CD8-positive, alpha-beta memory T cell (primary cell): ENCODE data around the gene NUTM2E. TPM values are rescaled to one million over a fixed set of nuclear protein-coding genes. Genes with fewer than 3 reads are reported as not detected.
A peak's percentile ranks its signal among the peaks of the same experiment; 100 is the strongest.
"Not testable (repeated sequence)": the region's sequence is repeated elsewhere in the genome, so short reads cannot be mapped to it uniquely, and the experiment has no call there.

Experiments used
- CTCF ChIA-PET: fragments of 350-600 bp; sonication (Branson Sonifier 250); formaldehyde crosslinking; loops from one replicate; lab custom pipeline; 2021; ENCODE audit warnings: antibody characterized with exemption; lab: Charles Lee
- POLR2A ChIA-PET: fragments of 350-600 bp; sonication (Branson Sonifier 250); formaldehyde crosslinking; loops from one replicate; lab custom pipeline; 2021; ENCODE audit warnings: antibody characterized with exemption; lab: Charles Lee
- DNase-seq, 5 donors: peaks; one replicate each; pipeline versions ENCODE4 v3.0.0 to v3.0.0-alpha.2; 2020 to 2022; ENCODE audit warnings: mixed read lengths in 1 of 5
- H3K27ac ChIP-seq: one replicate; pipeline ENCODE4 v1.7.0; 2013; ENCODE audit warnings: low read depth, mild to moderate bottlenecking, low read length, moderate library complexity
- H3K27me3 ChIP-seq: 2 replicates; pipeline ENCODE4 v1.7.0; 2013; ENCODE audit warnings: low read length, mild to moderate bottlenecking; ENCODE audit not compliant: insufficient read depth, poor library complexity, severe bottlenecking
- H3K36me3 ChIP-seq: 2 replicates; pipeline ENCODE4 v1.7.0; 2013; ENCODE audit warnings: mild to moderate bottlenecking, low read length, moderate library complexity; ENCODE audit not compliant: insufficient read depth
- H3K4me1 ChIP-seq: 2 replicates; pipeline ENCODE4 v1.7.0; 2013; ENCODE audit warnings: mild to moderate bottlenecking, low read length, moderate library complexity; ENCODE audit not compliant: insufficient read depth
- H3K4me3 ChIP-seq: 2 replicates; pipeline ENCODE4 v1.7.0; 2013; ENCODE audit warnings: mild to moderate bottlenecking, low read length
- H3K9me3 ChIP-seq: 2 replicates; pipeline ENCODE4 v1.7.0; 2013; ENCODE audit warnings: mild to moderate bottlenecking, low read length
- H3K27ac Mint-ChIP-seq, 8 donors: one replicate each; pipeline ENCODE4 v1.8.0; 2020 to 2021; ENCODE audit warnings: mixed read lengths in 8 of 8, mild to moderate bottlenecking in 6 of 8, inconsistent platforms in 3 of 8, moderate library complexity in 3 of 8
- H3K27me3 Mint-ChIP-seq, 2 donors: one replicate each; pipeline ENCODE4 v1.8.0; 2020 to 2021; ENCODE audit warnings: mixed read lengths in 2 of 2, mild to moderate bottlenecking in 1 of 2, moderate library complexity in 1 of 2
- H3K36me3 Mint-ChIP-seq, 3 donors: one replicate each; pipeline ENCODE4 v1.8.0; 2020 to 2021; ENCODE audit warnings: mixed read lengths in 3 of 3, inconsistent platforms in 1 of 3, mild to moderate bottlenecking in 1 of 3
- H3K4me1 Mint-ChIP-seq, 3 donors: one replicate each; pipeline ENCODE4 v1.8.0; 2020 to 2021; ENCODE audit warnings: mixed read lengths in 3 of 3, inconsistent platforms in 1 of 3, mild to moderate bottlenecking in 1 of 3
- H3K4me3 Mint-ChIP-seq, 7 donors: one replicate each; pipeline ENCODE4 v1.8.0; 2020 to 2021; ENCODE audit warnings: mixed read lengths in 7 of 7, mild to moderate bottlenecking in 6 of 7, moderate library complexity in 4 of 7, inconsistent platforms in 2 of 7
- H3K9me3 Mint-ChIP-seq, 5 donors: one replicate each; pipeline ENCODE4 v1.8.0; 2020 to 2022; ENCODE audit warnings: mixed read lengths in 5 of 5, mild to moderate bottlenecking in 3 of 5, moderate library complexity in 2 of 5, inconsistent platforms in 1 of 5
- polyA plus RNA-seq: library from polyadenylated mRNA; unstranded; fragments of 300-500 nt; fragmentation: Illumina TruSeq; gene quantifications from one replicate; pipeline ENCODE4 v1.2.3, GENCODE V29; 2021
- total RNA-seq, 2 experiments: library from RNA; stranded (reverse); gene quantifications; one replicate each; pipeline ENCODE4 v1.2.3, GENCODE V29; 2021

NUTM2E gene
- total and polyA plus RNA-seq, 3 experiments from 2014 or later, result 0.11 to 0.20 TPM; not detected in 1

- H3K27ac ChIP-seq, CTCF ChIA-PET, H3K36me3 Mint-ChIP-seq, H3K4me1 Mint-ChIP-seq, H3K4me1 ChIP-seq, H3K27ac Mint-ChIP-seq, H3K27me3 ChIP-seq, H3K4me3 ChIP-seq, POLR2A ChIA-PET, H3K9me3 ChIP-seq, H3K4me3 Mint-ChIP-seq, H3K36me3 ChIP-seq, H3K27me3 Mint-ChIP-seq, DNase-seq: not testable (repeated sequence)
- H3K9me3 Mint-ChIP-seq, result peaks cover 0 to 11% (median 7%) of the 10 kb centered on the region in 5 donors
These were observed 10.4 kb downstream of the NUTM2E start for GRCh38 chr10:79836891-79837290.

GRCh38 chr10:79838441-79838840, 11.9 kb downstream of the NUTM2E start:
- H3K9me3 ChIP-seq, H3K27ac Mint-ChIP-seq, H3K4me3 Mint-ChIP-seq, CTCF ChIA-PET, H3K36me3 ChIP-seq, H3K27me3 ChIP-seq, POLR2A ChIA-PET, H3K4me3 ChIP-seq, H3K27me3 Mint-ChIP-seq, H3K36me3 Mint-ChIP-seq, H3K4me1 ChIP-seq, H3K9me3 Mint-ChIP-seq, H3K4me1 Mint-ChIP-seq, DNase-seq, H3K27ac ChIP-seq: not testable (repeated sequence)

GRCh38 chr10:79853191-79853854, 26.8 kb downstream of the NUTM2E start:
- H3K36me3 Mint-ChIP-seq, POLR2A ChIA-PET, H3K4me3 ChIP-seq, H3K4me3 Mint-ChIP-seq, H3K4me1 Mint-ChIP-seq, CTCF ChIA-PET, H3K9me3 Mint-ChIP-seq, H3K9me3 ChIP-seq, H3K4me1 ChIP-seq, H3K27ac Mint-ChIP-seq, H3K27ac ChIP-seq, H3K27me3 ChIP-seq, DNase-seq, H3K27me3 Mint-ChIP-seq, H3K36me3 ChIP-seq: not testable (repeated sequence)

GRCh38 chr10:79862269-79862668, 35.7 kb downstream of the NUTM2E start:
- H3K36me3 Mint-ChIP-seq, CTCF ChIA-PET, H3K4me3 Mint-ChIP-seq, H3K27me3 ChIP-seq, H3K36me3 ChIP-seq, DNase-seq, H3K27ac Mint-ChIP-seq, H3K4me3 ChIP-seq, H3K9me3 ChIP-seq, H3K4me1 Mint-ChIP-seq, H3K9me3 Mint-ChIP-seq, POLR2A ChIA-PET, H3K4me1 ChIP-seq, H3K27me3 Mint-ChIP-seq, H3K27ac ChIP-seq: not testable (repeated sequence)

- H3K9me3 Mint-ChIP-seq, H3K36me3 Mint-ChIP-seq, H3K4me1 ChIP-seq, H3K9me3 ChIP-seq, H3K4me3 Mint-ChIP-seq, H3K27me3 ChIP-seq, POLR2A ChIA-PET, H3K4me3 ChIP-seq, H3K27me3 Mint-ChIP-seq, H3K4me1 Mint-ChIP-seq, CTCF ChIA-PET, H3K27ac ChIP-seq, H3K36me3 ChIP-seq, DNase-seq, H3K27ac Mint-ChIP-seq: not testable (repeated sequence)
These were observed 36.3 kb downstream of the NUTM2E start for GRCh38 chr10:79862803-79863202.

GRCh38 chr10:79866903-79867551, 40.5 kb downstream of the NUTM2E start:
- H3K9me3 Mint-ChIP-seq, H3K27ac Mint-ChIP-seq, H3K27me3 Mint-ChIP-seq, H3K4me3 ChIP-seq, H3K4me3 Mint-ChIP-seq, H3K4me1 ChIP-seq, H3K4me1 Mint-ChIP-seq, H3K27ac ChIP-seq, H3K36me3 ChIP-seq, POLR2A ChIA-PET, H3K36me3 Mint-ChIP-seq, H3K9me3 ChIP-seq, H3K27me3 ChIP-seq, DNase-seq, CTCF ChIA-PET: not testable (repeated sequence)

GRCh38 chr10:79868023-79868422, 41.5 kb downstream of the NUTM2E start:
- POLR2A ChIA-PET, H3K27ac Mint-ChIP-seq, H3K4me1 Mint-ChIP-seq: not testable (repeated sequence)

GRCh38 chr10:79869439-79870097, 43.0 kb downstream of the NUTM2E start:
- H3K27me3 ChIP-seq, DNase-seq: not testable (repeated sequence)

More at GRCh38 chr10:79868023-79868422, 41.5 kb downstream of the NUTM2E start:
- H3K36me3 Mint-ChIP-seq, CTCF ChIA-PET, H3K27ac ChIP-seq, H3K9me3 Mint-ChIP-seq, H3K9me3 ChIP-seq, DNase-seq, H3K36me3 ChIP-seq, H3K4me1 ChIP-seq, H3K4me3 ChIP-seq, H3K27me3 Mint-ChIP-seq, H3K27me3 ChIP-seq, H3K4me3 Mint-ChIP-seq: not testable (repeated sequence)

More at GRCh38 chr10:79869439-79870097, 43.0 kb downstream of the NUTM2E start:
- H3K4me1 Mint-ChIP-seq, H3K9me3 Mint-ChIP-seq, H3K4me3 ChIP-seq, H3K27ac ChIP-seq, H3K4me1 ChIP-seq, CTCF ChIA-PET, H3K36me3 ChIP-seq, H3K27me3 Mint-ChIP-seq, POLR2A ChIA-PET, H3K9me3 ChIP-seq, H3K36me3 Mint-ChIP-seq, H3K4me3 Mint-ChIP-seq: not testable (repeated sequence)
- H3K27ac Mint-ChIP-seq, result peak overlapping the region in 1 of 8 donors; percentile 9
